K562 (cell line): ENCODE measurements around the gene SRBD1. TPM values are rescaled to one million over a fixed set of nuclear protein-coding genes. Genes with fewer than 3 reads are reported as not detected.

Experiments
- ATAC-seq: fragments of 200-7000 bp; cut with Tn5 transposase; 3 replicates; pipeline ENCODE4 v1.9.1; 2020; ENCODE audit warnings: moderate library complexity
- BruUV-seq: library from RNA; stranded (reverse); fragments of 400-500 nt; replicated peaks from 2 replicates; lab custom pipeline; 2021; lab: Mats Ljungman, UMichigan
- CTCF ChIA-PET: fragments of 300-600 bp; formaldehyde crosslinking; extraction: SDS; loops from one replicate; lab custom pipeline; 2021; ENCODE audit warnings: low intra/inter-chr PET ratio; lab: Yijun Ruan, JAX
- POLR2A ChIA-PET: fragments of 300-600, 350-650 bp; sonication (Branson Sonifier 250); formaldehyde crosslinking; extraction: SDS; loops from one replicate; lab custom pipeline; 2021; ENCODE audit warnings: antibody characterized with exemption, inconsistent platforms; lab: Yijun Ruan, JAX
- DNase-seq, 4 experiments: peaks; one replicate each; pipeline versions ENCODE4 v3.0.0 to v3.0.0-alpha.2; 2011 to 2018; ENCODE audit warnings: low spot score in 3 of 4, mixed read lengths in 3 of 4; ENCODE audit errors: extremely low read depth in 1 of 4
- FAIRE-seq: peaks from 2 replicates; lab custom pipeline; 2011; peaks lifted over from hg19 to GRCh38; lab: Jason Lieb, UNC
- H2AFZ ChIP-seq: 2 replicates; pipeline ENCODE4 v1.6.0; 2011; ENCODE audit warnings: low read depth, low read length, control low read depth, inconsistent platforms
- H3K27ac ChIP-seq: fragments of 200-600 bp; 3 replicates; pipeline ENCODE4 v1.8.0; 2011; ENCODE audit warnings: low read depth, mild to moderate bottlenecking, control low read depth, inconsistent platforms, low read length, moderate library complexity, mixed read lengths; ENCODE audit errors: extremely low read depth
- H3K27me3 ChIP-seq, 2 experiments: fragments of 300-600 bp in 1 of 2; 2 replicates in 1 of 2; 3 replicates in 1 of 2; pipeline versions ENCODE4 v1.6.0 to v1.8.0; 2011; ENCODE audit warnings: inconsistent platforms in 2 of 2, low read length in 2 of 2, mild to moderate bottlenecking in 1 of 2, mixed read lengths in 1 of 2, moderate library complexity in 1 of 2; ENCODE audit not compliant: control insufficient read depth in 2 of 2, insufficient read depth in 2 of 2
- H3K36me3 ChIP-seq: fragments of 300-600 bp; 3 replicates; pipeline ENCODE4 v1.8.0; 2011; ENCODE audit warnings: mild to moderate bottlenecking, low read length, inconsistent platforms; ENCODE audit not compliant: control insufficient read depth, insufficient read depth
- H3K4me1 ChIP-seq, 2 experiments: fragments of 200-600 bp in 1 of 2; replicated peaks in 1 of 2; 2 replicates in 1 of 2; 3 replicates in 1 of 2; pipeline versions ENCODE4 v1.5.1 to v1.8.0; 2011; ENCODE audit warnings: inconsistent platforms in 2 of 2, low read length in 2 of 2, mild to moderate bottlenecking in 1 of 2, mixed read lengths in 1 of 2, moderate library complexity in 1 of 2; ENCODE audit not compliant: control insufficient read depth in 2 of 2, insufficient read depth in 2 of 2
- H3K4me2 ChIP-seq: 2 replicates; pipeline ENCODE4 v1.6.1; 2011; ENCODE audit warnings: low read length, control low read depth, inconsistent platforms, mixed read lengths; ENCODE audit not compliant: insufficient read depth
- H3K4me3 ChIP-seq: fragments of 200-600 bp; sonication (generic), shearing (Covaris generic); 2 replicates; pipeline ENCODE4 v1.5.1; 2016; ENCODE audit warnings: control low read depth, inconsistent platforms
- H3K79me2 ChIP-seq: fragments of 200-600 bp; 3 replicates; pipeline ENCODE4 v1.8.0; 2011; ENCODE audit warnings: low read length, inconsistent platforms; ENCODE audit not compliant: control insufficient read depth, insufficient read depth
- H3K9ac ChIP-seq, 2 experiments: 2 replicates each; pipeline versions ENCODE4 v1.6.0 to v1.6.1; 2011; ENCODE audit warnings: low read depth in 2 of 2, low read length in 2 of 2, control low read depth in 1 of 2, inconsistent platforms in 1 of 2, mild to moderate bottlenecking in 1 of 2, mixed read lengths in 1 of 2; ENCODE audit not compliant: insufficient read depth in 1 of 2
- H3K9me1 ChIP-seq: one replicate; pipeline ENCODE4 v1.6.0; 2011; ENCODE audit warnings: inconsistent platforms, mild to moderate bottlenecking, low read length, moderate library complexity; ENCODE audit not compliant: control insufficient read depth, insufficient read depth
- H3K9me3 ChIP-seq: replicated peaks from 2 replicates; pipeline ENCODE4 v1.5.1; 2011; ENCODE audit warnings: low read depth, low read length, inconsistent platforms; ENCODE audit not compliant: control insufficient read depth, insufficient read depth
- H4K20me1 ChIP-seq: replicated peaks from 2 replicates; pipeline ENCODE4 v1.6.1; 2011; ENCODE audit warnings: low read length, inconsistent platforms, mixed read lengths; ENCODE audit not compliant: control insufficient read depth, insufficient read depth
- ARID2 ChIP-seq: fragments of 450-650 bp; IDR thresholded peaks from 2 replicates; pipeline ENCODE4 v1.6.1; 2017; ENCODE audit warnings: antibody characterized with exemption, mild to moderate bottlenecking
- CBFB ChIP-seq: sonication (generic); formaldehyde crosslinking; IDR thresholded peaks from 2 replicates; pipeline ENCODE4 v1.4.0; 2020; ENCODE audit warnings: mild to moderate bottlenecking, missing genetic modification reagents
- CHD4 ChIP-seq: fragments of 200-600 bp; sonication (generic); IDR thresholded peaks from 3 replicates; pipeline ENCODE4 v1.6.1; 2012; ENCODE audit warnings: low read depth, mild to moderate bottlenecking, mixed read lengths, low read length, inconsistent platforms; ENCODE audit not compliant: insufficient read depth, insufficient replicate concordance, poor library complexity, severe bottlenecking
- DNMT1 ChIP-seq: fragments of 450-650 bp; IDR thresholded peaks from 2 replicates; pipeline ENCODE4 v1.6.1; 2016; ENCODE audit warnings: antibody characterized with exemption, mild to moderate bottlenecking
- EP300 ChIP-seq: IDR thresholded peaks from 2 replicates; pipeline ENCODE4 v1.6.1; 2012; ENCODE audit warnings: low read length, improper control_type of control experiment
- FIP1L1 ChIP-seq: fragments of 200-400 bp; formaldehyde crosslinking; IDR thresholded peaks from 2 replicates; pipeline ENCODE4 v1.6.1; 2018; ENCODE audit warnings: mild to moderate bottlenecking, low read depth, low read length; ENCODE audit not compliant: poor library complexity, severe bottlenecking
- MAFF ChIP-seq: IDR thresholded peaks from 2 replicates; pipeline ENCODE4 v1.6.1; 2012; ENCODE audit warnings: low read length, improper control_type of control experiment
- MAFG ChIP-seq: fragments of 450-650 bp; conservative IDR thresholded peaks from 2 replicates; pipeline ENCODE4 v1.6.1; 2016; ENCODE audit warnings: missing genetic modification characterization, missing compliant biosample characterization
- MAFK ChIP-seq: IDR thresholded peaks from 2 replicates; pipeline ENCODE4 v1.6.1; 2011; ENCODE audit warnings: low read length, improper control_type of control experiment
- MEF2A ChIP-seq: IDR thresholded peaks from 2 replicates; pipeline ENCODE4 v1.6.1; 2011; ENCODE audit warnings: low read depth, mild to moderate bottlenecking, low read length, moderate library complexity; ENCODE audit not compliant: control insufficient read depth
- MYNN ChIP-seq, 2 experiments: sonication (generic); formaldehyde crosslinking in 1 of 2; IDR thresholded peaks; 2 replicates each; pipeline versions ENCODE4 v1.5.0 to v1.6.1; 2016 to 2020; ENCODE audit warnings: antibody characterized with exemption in 1 of 2, missing genetic modification reagents in 1 of 2
- NCOA2 ChIP-seq, 2 experiments: fragments of 450-650 bp; IDR thresholded peaks; 2 replicates each; pipeline ENCODE4 v1.6.1; 2018; ENCODE audit warnings: mild to moderate bottlenecking in 2 of 2, moderate library complexity in 1 of 2; ENCODE audit not compliant: partially characterized antibody in 2 of 2
- SETDB1 ChIP-seq: IDR thresholded peaks from one replicate; pipeline ENCODE4 v1.6.1; 2012; ENCODE audit warnings: low read length, control low read depth, inconsistent platforms
- SP1 ChIP-seq: sonication (generic); formaldehyde crosslinking; IDR thresholded peaks from 2 replicates; pipeline ENCODE4 v1.8.1; 2022; ENCODE audit warnings: mild to moderate bottlenecking, missing genetic modification reagents
- TRIM28 ChIP-seq: fragments of 450-650 bp; IDR thresholded peaks from 2 replicates; pipeline ENCODE4 v1.6.1; 2017
- USF2 ChIP-seq: sonication (generic); formaldehyde crosslinking; IDR thresholded peaks from 2 replicates; pipeline ENCODE4 v1.5.0; 2020; ENCODE audit warnings: missing genetic modification reagents
- ZNF174 ChIP-seq: fragments of 250-450 bp; sonication (Bioruptor Pico); IDR thresholded peaks from 2 replicates; pipeline ENCODE4 v1.4.0; 2020; ENCODE audit warnings: mild to moderate bottlenecking
- ZNF561 ChIP-seq: fragments of 450-650 bp; formaldehyde crosslinking; conservative IDR thresholded peaks from 2 replicates; pipeline ENCODE4 v1.4.0; 2020; ENCODE audit warnings: mild to moderate bottlenecking, moderate library complexity
- ZNF592 ChIP-seq: fragments of 450-650 bp; IDR thresholded peaks from 2 replicates; pipeline ENCODE4 v1.6.1; 2017; ENCODE audit warnings: antibody characterized with exemption, mild to moderate bottlenecking
- WGBS: fragments of 100-300 bp; shearing (Covaris generic); methylation state at CpG from one replicate; pipeline ENCODE4 v1.1.6; 2016; ENCODE audit warnings: low coverage, mixed read lengths; ENCODE audit not compliant: insufficient coverage; ENCODE audit errors: missing lambda C conversion rate; 5-methylcytosine and 5-hydroxymethylcytosine counted together
- in situ Hi-C: fragments of 300-500 bp; cut with MboI; formaldehyde crosslinking; loops from 4 replicates; pipeline ENCODE4 v1.15.0; 2018; ENCODE audit warnings: inconsistent platforms, mixed read lengths
- intact Hi-C: fragments of 100-400 bp; cut with micrococcal nuclease; formaldehyde crosslinking; loops from 2 replicates; pipeline ENCODE4 v1.14.2; 2022
- polyA plus RNA-seq, 8 experiments: library from polyadenylated mRNA; depleted of rRNA in 4 of 8; stranded (reverse) in 5 of 8; unstranded in 3 of 8; fragments of >200 nt; fragmentation: Nextera tagmentation in 2 of 8; fragmentation: Illumina TruSeq in 1 of 8; extraction: Ambion mirVana in 2 of 8; extraction: Trizol in 1 of 8; gene quantifications; 2 replicates each; pipeline versions ENCODE4 v1.2.1 to v1.2.3, GENCODE V29; 2011 to 2014; ENCODE audit warnings: inconsistent platforms in 1 of 8, missing spikeins in 1 of 8
- total RNA-seq, 7 experiments: library from RNA; depleted of rRNA in 6 of 7; stranded (reverse); fragments of >200 nt in 6 of 7; fragmentation: Illumina TruSeq in 2 of 7; extraction: Trizol in 2 of 7; gene quantifications; 2 replicates each; pipeline versions ENCODE4 v1.2.1 to v1.2.3, GENCODE V29; 2011 to 2021; ENCODE audit warnings: low replicate concordance in 1 of 7

SRBD1 gene
- total and polyA plus RNA-seq, 9 of the 15 experiments (the other 6 are each of a cell fraction or from before 2014, with no cell fraction given), result 6.9 to 23.2 (median 14.7) TPM

GRCh38 chr2:45640576-45640975 is 29.5 kb upstream of the SRBD1 start (continued):
- TF ChIP-seq ZNF592 (no peak), USF2 (CRISPR knock-in tag) (peak; percentile 40; the same call in 1 of the 2 replicates)

- intact Hi-C loops (no loop called here), in situ Hi-C loops (no loop called here)
- Histone ChIP-seq H3K4me2 (no peak overlapping the region), H3K36me3 (no peaks in the 10 kb centered on the region), H3K27ac (no peak overlapping the region), H3K9me1 (no peaks in the 10 kb centered on the region), H3K4me3 (no peak overlapping the region), H2AFZ (no peak overlapping the region), H3K9ac (no peak overlapping the region), H3K9me3 (no peaks in the 10 kb centered on the region), H3K27me3 (peaks cover 12 to 24% of the 10 kb centered on the region in 2 experiments; a peak in 4 of 5 replicates), H3K79me2 (no peaks in the 10 kb centered on the region), H4K20me1 (no peaks in the 10 kb centered on the region), H3K4me1 (no peaks in the 10 kb centered on the region; a peak in 1 of 5 replicates)
- 2% methylated on average over 5 of the region's 5 CpGs for WGBS
- no TSS peak for BruUV-seq
- ATAC-seq (no peak), DNase-seq (no peak), FAIRE-seq (no peak)
- ChIA-PET POLR2A (interaction anchor here (1.2 kb wide), 1 partner anchor 12 kb away, joined by 4 read pairs; no protein-coding TSS in a partner anchor), CTCF (no interaction called here)
- TF ChIP-seq CHD4, result no peak
- no peak for TF ChIP-seq ZNF561 (CRISPR knock-in tag)
- no peak for TF ChIP-seq TRIM28
- TF ChIP-seq MAFK, result no peak
- no peak for TF ChIP-seq EP300
- TF ChIP-seq MEF2A, result no peak
- no peak for TF ChIP-seq MYNN (IDR thresholded peaks at IDR 0.05)
- TF ChIP-seq MYNN (CRISPR knock-in tag; IDR thresholded peaks at IDR 0.05), result no peak
- TF ChIP-seq MAFF, result no peak
- TF ChIP-seq NCOA2 (IDR thresholded peaks at IDR 0.05; ENCODE audit: partially characterized antibody in 2 of 2), result no peak
- TF ChIP-seq MAFG, result no peak
- no peak for TF ChIP-seq DNMT1
- no peak for TF ChIP-seq SETDB1
- no peak for TF ChIP-seq SP1
- TF ChIP-seq ARID2, result no peak
- TF ChIP-seq CBFB (CRISPR knock-in tag), result no peak
- TF ChIP-seq FIP1L1, result no peak
- TF ChIP-seq ZNF174 (CRISPR knock-in tag), result no peak
Observed at GRCh38 chr2:45637440-45637839, 26.4 kb upstream of the SRBD1 start.
